GM18520 (cell line): ENCODE data around the gene WNK1.
"Not testable (repeated sequence)": the region's sequence is repeated elsewhere in the genome, so short reads cannot be mapped to it uniquely, and the experiment has no call there.

ENCODE experiments used
- ATAC-seq: cut with Tn5 transposase; IDR thresholded peaks from one replicate; pipeline ENCODE4 v1.9.1; 2021; ENCODE audit not compliant: unreplicated experiment

WNK1 gene

GRCh38 chr12:777550-778047 lies 25.2 kb downstream of the WNK1 start:
- ATAC-seq = no peak

GRCh38 chr12:778615-779014 lies 26.2 kb downstream of the WNK1 start:
- ATAC-seq = no peak

GRCh38 chr12:779745-780734 lies 27.7 kb downstream of the WNK1 start:
- ATAC-seq = no peak

- ATAC-seq = no peak
These were observed 28.5 kb downstream of the WNK1 start for GRCh38 chr12:780750-781379.

GRCh38 chr12:785706-786105 lies 33.3 kb downstream of the WNK1 start:
- ATAC-seq = no peak

- ATAC-seq = no peak
These were observed 35.9 kb downstream of the WNK1 start for GRCh38 chr12:788288-788687.

GRCh38 chr12:788762-789161 lies 36.4 kb downstream of the WNK1 start:
- ATAC-seq = not testable (repeated sequence)

- no peak for ATAC-seq
These were observed 37.6 kb downstream of the WNK1 start for GRCh38 chr12:789852-790563.

- ATAC-seq = no peak
These were observed 38.2 kb downstream of the WNK1 start for GRCh38 chr12:790608-791007.

GRCh38 chr12:793037-793436 lies 40.7 kb downstream of the WNK1 start:
- ATAC-seq = no peak

GRCh38 chr12:793711-794110 lies 41.3 kb downstream of the WNK1 start:
- ATAC-seq = no peak

- no peak for ATAC-seq
These were observed 42.9 kb downstream of the WNK1 start for GRCh38 chr12:795305-795704.

- ATAC-seq = no peak
These were observed 48.0 kb downstream of the WNK1 start for GRCh38 chr12:800401-800800.

- no peak for ATAC-seq
These were observed 50.1 kb downstream of the WNK1 start for GRCh38 chr12:802242-803120.

- no peak for ATAC-seq
These were observed 52.7 kb downstream of the WNK1 start for GRCh38 chr12:805022-805632.

- no peak for ATAC-seq
These were observed 53.9 kb downstream of the WNK1 start for GRCh38 chr12:806200-806791.

- ATAC-seq = no peak
These were observed 54.8 kb downstream of the WNK1 start for GRCh38 chr12:807041-807735.

GRCh38 chr12:810116-810515 lies 57.7 kb downstream of the WNK1 start:
- ATAC-seq = no peak
